EL (cell line): ENCODE data around the gene CHERP.
"Not testable (repeated sequence)": the region's sequence is repeated elsewhere in the genome, so short reads cannot be mapped to it uniquely, and the experiment has no call there.

Source experiments
- DNase-seq: peaks from one replicate; pipeline ENCODE4 v3.0.0-alpha.2; 2016

CHERP gene

DNA sequence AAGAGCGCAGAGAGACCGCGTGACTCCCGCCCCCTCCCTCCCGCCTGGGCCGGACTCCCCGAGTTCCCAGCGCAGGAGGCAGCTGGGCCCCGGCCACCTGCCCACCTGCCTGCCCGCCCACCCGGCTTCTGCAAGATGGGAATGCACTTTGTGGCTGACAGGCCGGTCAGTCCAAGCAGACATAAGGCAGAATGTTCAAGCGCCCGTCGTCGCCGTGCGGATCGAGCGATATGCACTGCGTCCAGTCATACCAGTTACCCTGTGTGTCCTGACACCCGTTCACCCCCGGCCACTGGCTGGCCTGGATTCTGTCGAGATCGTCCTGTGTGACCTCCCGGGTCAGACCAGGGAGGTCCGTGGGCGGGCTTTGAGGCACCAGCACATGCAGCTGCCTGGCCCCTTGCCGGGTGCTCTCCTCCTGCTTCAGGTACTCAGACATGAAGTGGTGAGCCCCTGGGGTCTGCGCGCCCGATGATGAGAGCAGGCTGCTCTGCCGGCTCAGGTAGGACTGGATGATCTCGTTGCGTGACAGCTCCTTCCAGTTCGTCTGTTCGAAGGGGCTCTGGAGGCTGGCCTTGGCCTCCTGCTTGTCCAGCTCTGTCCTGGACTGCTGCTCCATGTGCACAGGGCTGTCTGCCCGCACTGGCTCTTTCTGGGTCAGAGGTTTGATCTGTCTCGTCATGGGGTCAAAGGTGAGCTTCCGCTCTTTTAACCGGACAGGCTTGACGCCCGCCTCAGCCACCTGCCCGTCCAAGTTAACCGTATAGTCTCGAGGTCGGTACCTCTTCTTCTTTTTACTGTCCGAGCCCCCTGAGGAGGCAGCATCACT, 33.8 kb upstream of the CHERP start:
- no peak for DNase-seq

DNA sequence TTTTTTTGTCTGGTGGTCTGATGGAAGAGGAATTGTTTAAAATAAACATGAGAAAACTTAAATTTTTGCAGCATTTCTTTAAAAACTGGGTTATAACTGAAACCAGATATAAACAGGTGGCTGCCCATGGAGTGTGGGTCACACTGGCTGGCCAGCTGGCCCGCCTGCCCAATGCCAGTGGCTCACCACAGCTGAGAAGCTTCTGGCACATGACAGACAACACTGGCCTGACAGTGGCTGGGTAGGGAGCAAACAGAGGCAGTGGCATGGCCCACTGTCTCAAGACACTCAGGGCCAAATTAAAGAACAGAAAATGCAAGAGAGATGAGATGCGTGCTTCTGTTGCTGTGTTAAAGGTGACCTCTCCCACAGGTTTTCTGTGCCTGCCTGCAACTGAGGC, 33.0 kb upstream of the CHERP start:
- DNase-seq, result no peak

DNA sequence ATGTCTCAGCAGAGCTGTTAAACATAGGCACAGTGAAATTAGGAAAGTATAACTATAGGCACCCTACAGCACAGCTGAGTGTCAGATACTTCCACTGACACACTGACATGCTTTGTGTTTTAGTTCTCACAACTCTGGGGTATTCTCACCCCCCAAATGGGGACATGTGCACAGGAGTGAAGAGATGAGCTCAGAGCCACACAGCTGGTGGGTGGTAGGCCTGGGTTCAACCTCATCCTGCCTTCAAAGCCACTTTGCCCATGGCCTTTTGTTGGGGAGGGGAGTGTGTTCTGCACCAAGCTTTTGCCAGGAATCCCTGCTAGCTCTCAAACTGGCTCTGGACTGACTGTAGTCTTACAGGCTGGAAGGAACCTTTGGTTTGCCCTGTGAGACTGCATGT, 31.7 kb upstream of the CHERP start:
- DNase-seq, result no peak

DNA sequence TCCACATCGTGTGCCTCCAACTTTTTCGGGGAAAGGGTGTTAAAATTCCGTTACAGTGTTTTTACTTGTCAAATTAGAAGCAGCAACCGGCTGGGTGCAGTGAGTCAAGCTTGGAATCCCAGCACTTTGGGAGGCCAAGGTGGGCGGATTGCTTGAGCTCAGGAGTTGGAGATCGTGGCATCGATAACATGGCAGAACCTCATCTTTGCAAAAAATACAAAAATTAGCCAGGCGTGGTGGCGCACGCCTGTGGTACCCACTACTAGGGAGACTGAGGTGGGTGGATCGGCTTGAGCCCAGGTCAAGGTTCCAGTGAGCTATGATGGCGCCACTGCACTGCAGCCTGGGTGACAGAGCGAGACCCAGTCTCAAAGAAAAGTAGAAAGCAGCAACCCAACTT, 31.1 kb upstream of the CHERP start:
- DNase-seq, result no peak

DNA sequence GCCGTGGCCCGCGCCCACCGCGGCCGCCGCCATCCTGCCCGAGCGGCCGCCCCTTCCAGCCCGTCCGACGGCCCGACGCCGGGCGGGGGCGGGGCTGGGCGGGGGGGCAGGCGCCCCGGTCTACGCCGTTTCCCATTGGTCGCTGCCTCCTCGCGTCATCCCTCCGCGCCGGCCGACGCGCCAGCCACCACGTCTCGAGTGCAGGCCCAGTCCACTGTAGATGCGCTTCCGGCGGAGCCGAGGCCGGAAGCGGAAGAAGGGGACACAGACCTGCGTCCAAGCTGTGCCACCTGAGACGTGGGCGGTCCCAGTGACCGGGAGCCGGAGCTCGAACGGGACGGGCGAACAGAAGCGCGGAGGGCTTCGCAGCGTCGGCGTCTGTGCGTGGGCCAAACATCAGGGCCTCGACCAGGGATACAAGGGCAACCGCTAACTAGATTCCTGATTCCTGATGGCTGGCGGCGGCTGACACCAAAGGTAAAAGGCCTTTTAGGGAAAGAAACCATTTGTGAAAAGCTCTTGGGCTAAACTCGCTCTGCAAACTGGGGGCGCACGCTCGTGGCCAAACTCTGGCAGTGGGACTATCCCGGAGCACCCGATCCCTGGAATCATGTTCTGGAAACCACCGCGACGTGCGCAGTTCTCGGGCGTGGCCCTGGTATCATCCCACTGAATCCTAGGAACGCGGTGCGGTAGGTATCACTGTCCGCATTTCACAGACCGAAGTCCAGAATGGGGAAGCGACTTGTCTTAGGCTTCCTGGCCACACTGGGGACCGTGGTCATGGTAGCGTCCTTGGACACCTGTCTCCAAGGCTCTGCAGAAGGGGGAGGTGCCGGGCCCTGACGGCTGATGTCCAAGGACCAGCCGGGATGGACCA, 30.3 kb upstream of the CHERP start, which contains the start of gene SLC35E1:
SLC35E1 (minus strand) TSS at position 84 of the 880 bp plus-strand sequence; CDS start at position 33, 51 bp downstream.
- peak; percentile 96 for DNase-seq

DNA sequence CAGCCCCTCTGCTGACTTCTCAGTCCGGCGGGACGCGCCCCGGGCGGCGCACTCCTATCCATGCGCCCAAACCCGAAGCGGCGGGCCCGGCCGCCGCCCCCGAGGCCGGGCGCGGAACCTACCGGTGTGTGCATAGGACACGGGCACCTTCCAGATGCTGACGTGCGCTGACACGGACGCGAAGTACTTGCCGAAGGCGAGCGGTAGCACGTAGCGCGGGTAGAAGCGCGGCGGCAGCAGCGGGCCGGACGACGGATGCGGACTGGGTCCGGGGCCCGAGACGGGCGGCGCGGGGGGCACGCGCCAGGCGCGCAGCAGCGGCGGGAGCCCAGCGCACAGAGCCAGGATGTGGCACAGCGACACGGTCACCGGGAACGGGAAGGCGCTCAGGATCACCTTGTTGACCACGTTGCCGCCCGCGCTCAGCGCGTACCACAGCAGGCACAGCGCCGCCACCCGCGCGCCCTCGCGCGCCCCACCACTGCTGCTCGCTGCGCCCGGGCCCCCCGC, 29.6 kb upstream of the CHERP start:
- peak; percentile 33 for DNase-seq

DNA sequence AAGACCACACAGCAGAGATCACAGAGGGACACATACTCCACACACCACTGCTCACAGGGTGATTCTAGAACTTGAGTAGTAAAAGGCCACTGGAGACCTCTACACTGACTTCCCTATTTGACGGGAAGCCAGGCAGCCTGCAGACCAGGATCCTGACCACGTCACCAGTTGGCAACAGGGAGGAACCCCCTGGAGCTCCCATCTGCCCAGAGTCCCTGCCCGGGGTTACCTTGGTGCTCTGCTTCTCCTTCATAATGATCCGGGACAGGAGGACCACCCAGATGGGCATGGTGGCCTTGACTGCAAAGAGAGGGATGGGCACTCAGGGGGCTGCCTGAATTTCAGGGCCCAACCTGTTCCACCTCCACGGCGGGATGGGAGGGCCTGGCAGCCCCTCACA, 29.0 kb upstream of the CHERP start:
- peak; percentile 56 for DNase-seq

DNA sequence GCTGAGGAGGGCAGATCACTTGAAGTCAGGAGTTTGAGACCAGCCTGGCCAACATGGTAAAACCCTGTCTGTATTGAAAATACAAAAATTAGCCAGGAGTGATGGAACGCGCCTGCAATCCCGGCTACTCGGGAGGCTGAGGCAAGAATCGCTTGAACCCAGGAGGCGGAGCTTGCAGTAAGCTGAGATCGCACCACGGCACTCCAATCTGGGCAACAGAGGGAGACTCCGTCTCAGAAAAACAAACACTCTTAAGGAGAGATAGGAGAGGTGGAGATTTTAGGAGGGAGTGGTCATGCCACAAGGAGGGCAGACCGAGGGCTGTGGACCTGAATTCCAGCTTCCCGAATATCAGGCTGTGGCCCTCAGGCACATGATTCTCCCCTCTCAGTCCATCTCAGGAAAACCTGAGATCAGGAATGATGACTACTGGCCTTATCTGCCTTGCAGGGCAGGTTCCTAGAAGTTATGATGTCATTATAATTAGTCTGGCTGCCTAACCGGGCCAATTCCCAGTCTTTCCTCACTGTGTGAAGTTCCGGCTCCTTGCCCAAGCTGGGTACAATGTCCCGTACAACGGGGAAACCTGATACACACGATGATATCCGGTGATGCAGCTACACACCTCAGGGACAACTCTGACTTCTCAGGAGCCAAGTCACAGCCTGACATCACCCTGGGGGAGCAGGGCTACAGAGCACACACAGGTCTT, 27.5 kb upstream of the CHERP start:
- no peak for DNase-seq

DNA sequence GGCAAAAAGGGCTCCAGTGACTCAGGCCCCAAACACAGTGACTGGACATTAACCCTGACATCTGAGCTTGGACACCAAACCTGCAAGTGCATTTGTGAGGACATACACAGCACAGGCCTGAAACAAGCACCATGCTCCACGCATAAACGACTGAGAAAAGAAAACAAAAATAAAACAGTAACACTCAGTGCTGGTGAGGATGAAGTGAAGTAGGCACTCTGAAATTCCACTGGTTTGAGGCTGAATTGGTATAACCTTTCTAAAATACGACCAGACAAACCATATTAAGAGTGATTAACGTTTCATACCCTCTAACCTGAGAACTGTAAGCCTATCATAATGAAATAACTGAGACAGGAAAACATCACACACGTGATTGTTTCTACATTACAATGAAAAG, 24.5 kb upstream of the CHERP start:
- DNase-seq, result no peak

DNA sequence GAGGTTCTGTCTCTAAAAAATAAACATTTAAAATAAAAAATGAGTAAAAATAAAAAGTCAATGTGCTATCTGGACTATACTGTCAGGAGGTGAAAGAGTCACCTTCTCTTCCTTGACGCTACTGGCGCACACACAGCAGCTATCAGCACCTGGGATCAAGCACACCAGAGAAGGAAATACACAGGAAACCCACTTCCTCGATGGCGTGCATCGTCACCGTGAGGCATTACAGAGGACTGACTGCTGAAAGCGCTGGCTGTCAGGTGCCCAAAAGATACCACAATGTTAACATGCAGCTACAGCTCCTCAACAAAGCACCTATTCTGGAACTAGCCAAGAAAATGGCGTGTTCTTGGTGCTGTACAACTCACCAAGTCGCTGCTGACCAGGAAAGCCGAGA, 23.9 kb upstream of the CHERP start:
- DNase-seq, result no peak

DNA sequence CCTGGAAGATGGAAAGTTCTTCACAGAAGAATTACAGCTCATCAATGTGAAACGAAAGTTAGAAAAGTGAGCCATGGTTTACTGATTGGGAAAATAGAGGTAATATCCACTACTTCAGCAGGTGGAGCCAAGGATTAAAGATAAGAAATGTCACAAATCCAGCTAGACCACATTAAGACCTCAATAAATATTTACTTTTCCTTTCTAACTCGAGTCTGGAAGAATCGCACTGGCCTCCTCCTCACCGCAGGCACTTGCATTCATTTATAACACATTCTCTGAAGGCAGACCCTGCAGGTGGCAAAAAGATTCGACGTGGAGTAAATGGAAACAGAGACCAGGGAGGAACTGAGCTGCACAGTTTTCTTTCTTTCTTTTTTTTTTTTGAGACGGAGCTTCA, 22.6 kb upstream of the CHERP start:
- no peak for DNase-seq

DNA sequence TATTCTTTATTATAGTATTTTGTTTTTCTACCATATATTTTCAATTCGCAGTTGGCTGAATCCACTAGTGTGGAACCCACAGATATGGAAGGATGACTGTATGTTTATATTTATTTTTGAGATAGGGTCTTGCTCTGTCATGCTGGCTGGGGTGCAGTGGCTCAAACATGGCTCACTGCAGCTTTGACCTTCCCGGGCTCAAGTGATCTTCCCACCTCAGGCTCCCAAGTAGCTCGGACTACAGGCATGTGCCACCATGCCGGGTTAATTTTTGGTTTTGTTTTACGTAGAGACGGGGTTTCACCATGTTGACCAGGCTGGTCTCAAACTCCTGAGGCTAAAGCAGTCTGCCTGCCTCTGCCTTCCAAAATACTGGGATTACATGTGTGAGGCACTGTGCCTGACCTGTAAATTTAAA, 20.4 kb upstream of the CHERP start:
- no peak for DNase-seq

DNA sequence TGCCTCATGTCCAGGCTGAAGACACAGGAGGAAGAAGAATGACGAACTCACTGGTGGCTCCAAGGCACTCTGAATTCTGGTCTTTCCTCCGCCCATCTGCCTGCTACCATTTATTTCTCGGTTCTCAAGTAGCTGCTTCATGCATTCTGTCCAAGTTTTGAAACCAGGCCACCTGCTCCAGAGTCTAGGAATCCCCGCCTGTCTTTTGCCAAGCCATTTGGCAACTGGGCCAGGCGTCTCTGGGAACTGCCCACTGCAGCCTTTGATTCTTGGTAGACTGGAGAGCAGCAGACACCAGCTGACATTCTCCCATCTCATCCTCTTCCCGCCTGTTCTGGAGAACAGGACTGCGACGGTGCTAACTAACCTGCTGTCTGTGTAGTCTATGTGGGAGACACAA, 19.1 kb upstream of the CHERP start:
- DNase-seq, result no peak

DNA sequence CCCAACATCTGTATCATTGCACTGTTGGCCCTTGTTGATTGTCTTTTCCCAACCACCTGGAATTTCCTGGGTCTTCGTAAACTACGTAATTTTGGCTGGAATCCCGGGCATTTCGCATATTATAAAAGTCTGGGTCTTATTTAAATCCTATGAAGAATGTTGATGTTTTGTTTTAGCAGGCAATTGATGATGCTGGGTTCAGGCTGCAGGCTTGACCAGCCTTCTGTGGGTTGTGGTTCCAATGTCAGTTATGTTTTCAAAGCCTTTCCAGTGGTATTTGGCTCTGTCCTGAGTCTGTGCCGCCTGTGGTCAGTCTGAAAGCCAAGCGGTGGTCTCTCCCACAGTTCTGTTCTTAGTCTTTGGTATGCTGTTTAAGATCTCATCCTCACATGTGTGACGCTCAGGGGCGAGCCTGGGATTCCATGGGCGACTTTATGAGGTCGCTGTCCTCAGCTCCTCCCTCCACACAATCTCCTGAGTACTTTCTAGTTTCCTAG, 17.6 kb upstream of the CHERP start:
- no peak for DNase-seq

DNA sequence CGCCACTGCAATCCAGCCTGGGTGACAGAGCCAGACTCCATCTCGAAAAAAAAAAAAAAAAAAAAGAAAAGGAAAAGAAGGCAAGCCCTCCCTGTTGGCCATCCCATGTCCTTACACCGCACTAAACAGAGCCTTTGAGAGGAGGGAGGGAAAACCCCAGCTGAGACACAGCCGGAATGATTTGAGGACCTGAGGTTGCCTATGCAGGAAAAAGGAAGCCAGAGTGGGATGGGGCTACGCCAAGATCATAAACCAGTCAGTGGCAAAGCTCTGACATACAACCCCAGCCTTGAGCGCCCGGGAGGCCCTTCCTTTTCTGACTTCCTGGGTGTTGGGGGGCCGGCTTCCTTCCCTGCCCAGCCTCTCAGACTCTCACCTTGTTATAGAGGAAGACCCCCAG, 12.5 kb upstream of the CHERP start:
- no peak for DNase-seq

DNA sequence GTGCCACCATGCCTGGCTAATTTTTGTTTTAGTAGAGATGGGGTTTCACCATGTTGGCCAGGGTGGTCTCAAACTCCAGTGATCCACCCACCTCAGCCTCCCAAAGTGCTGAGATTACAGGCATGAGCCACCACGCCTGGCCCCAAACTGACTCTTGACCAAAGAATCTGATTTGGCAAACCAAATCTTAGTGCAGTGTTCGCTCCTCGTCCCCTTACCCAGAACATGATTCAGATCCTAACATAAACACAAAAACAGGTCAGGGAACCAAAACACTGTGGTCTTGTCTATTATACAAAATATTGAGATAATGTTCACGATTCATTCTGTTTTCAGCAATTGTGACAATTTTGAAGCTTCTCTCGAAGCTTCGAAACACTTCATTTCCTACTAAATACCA, 9.7 kb upstream of the CHERP start:
- DNase-seq, result not testable (repeated sequence)

DNA sequence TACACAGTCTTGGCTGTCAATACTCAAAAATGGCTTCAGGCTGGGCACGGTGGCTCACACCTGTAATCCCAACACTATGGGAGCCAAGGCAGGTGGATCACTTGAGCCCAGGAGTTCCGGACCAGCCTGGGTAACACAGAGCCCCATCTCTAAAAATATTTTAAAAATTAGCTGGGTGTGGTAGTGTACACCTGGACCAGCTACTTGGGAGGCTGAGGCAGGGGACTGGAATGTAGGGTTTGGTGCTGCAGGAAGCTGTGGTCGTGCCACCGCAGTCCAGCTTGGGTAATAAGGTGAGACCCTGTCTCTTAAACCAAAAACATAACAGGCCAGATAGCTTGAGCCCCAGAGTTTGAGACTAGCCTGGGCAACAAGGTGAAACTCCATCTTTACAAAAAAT, 6.7 kb upstream of the CHERP start:
- no peak for DNase-seq

DNA sequence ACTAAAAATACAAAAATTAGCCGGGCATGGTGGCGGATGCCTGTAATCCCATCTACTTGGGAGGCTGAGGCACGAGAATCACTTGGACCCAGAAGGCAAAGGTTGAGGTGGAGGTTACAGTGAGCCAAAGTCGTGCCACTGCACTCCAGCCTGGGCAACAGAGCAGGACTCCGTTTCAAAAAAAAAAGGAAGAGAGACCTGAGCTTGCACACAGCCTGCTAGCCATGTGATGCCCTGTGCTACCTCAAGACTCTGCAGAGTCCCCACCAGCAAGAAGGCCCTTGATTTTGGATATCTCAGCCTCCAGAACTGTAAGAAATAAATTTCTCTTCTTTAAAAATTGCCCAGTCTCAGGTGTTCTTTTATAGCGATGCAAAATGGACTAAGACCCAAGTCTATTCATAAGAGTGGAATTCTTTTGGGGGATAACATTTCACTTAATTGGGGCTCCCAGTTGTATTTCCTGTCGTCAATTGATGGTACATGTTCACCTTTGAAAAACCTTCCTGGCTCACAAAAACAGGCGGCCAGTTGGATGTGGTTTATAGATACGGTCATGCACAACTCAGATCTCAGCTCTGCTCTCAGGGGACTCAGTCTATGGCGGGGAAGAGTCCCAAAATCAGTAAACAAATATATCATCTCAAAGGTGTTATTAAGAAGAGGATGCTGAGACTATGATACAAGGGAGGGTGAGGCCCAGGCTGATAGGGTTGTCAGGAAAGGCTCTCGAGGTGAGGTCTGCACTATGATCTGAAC, 2.4 kb upstream of the CHERP start:
- DNase-seq, result no peak

DNA sequence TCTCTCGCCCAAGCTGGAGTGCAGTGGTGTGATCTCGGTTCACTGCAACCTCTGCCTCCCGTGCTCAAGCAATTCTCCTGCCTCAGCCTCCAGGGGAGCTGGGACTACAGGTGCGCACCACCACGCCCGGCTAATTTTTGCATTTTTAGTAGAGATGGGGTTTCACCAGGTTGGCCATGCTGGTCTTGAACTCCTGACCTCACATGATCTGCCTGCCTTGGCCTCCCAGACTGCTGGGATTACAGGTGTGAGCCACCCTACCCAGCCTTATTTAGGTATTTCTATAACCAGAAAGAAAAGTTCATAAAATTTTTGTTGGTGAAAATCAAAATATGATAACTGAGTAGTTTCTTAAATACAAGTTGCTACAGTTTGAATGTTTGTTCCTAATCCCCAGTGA, 1.5 kb upstream of the CHERP start:
- DNase-seq, result not testable (repeated sequence)

DNA sequence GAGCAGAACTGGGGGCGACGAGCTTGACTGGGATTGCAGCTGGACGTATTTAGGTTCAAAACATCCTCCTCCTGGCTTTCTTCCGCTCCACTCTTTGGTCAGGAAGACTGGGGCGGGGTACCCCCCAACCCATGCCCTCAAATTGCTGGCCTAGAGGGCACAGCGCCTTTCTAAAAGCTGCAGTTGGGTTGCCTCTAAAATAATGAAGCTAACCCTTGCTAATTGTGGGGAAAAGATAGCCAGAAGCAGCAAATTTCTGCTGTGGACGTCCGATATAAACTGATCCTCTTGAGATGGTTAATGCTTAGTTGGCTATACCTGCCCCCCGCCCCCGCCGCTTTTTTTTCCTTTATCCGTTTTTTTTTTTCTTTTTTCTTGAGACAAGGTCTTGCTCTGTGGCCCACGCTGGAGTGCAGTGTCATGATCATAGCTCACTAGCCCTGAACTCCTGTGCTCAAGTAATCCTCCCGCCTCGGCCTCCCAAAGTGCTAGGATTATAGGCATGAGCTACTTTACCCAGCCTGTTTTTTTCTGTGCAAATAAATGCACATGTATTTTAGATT, 754 bp upstream of the CHERP start:
- DNase-seq, result peak; percentile 11

DNA sequence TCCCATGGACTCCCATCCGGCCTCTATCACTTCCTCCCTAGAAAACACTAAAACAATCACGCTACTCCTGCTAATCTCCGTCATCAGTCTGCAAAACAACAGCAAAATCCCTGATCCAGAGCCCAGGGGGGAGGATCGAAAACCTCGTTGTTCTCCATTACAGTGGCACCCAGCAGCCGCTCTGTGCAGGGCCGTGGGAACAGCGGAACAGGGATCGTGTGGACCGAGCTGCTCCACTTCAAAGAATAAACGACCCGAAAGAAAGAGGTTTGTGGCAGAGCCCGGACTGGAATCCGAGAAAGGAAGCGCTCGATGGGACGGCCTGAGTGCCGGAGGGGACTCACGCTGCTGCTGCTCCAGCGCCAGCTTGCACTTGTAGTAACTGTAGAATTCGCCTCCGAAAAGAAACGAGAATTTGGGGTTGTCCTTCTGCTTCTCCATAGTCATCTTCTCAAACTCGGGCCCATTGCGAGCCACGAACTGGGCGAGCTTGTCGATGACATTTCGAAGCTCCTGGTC, 652 bp downstream of the CHERP start:
- DNase-seq, result peak; percentile 13

DNA sequence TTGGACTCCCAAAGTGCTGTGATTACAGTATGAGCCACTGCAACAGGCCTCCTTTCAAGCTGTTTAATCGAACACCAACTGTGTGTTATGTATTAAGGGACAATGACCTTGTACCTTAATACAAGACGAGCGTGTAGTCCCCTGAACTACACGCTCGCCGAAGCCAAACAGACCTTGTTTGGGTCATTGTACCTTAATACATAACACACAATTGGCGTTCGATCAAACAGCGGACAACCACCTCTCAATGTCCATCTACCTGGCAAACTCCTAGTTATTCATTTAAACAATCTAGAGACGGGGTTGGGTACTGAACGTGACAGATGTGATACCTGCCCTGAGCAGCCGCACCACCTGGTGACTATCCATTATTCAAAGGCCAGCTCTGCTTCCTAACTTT, 1.3 kb downstream of the CHERP start:
- DNase-seq, result no peak
